K562 (cell line): Measurements from ENCODE around the gene NEU3. TPM values are rescaled to one million over a fixed set of nuclear protein-coding genes. Genes with fewer than 3 reads are reported as not detected.

Experiments used
- ATAC-seq: fragments of 200-7000 bp; cut with Tn5 transposase; 3 replicates; pipeline ENCODE4 v1.9.1; 2020; ENCODE audit warnings: moderate library complexity
- BruUV-seq: library from RNA; stranded (reverse); fragments of 400-500 nt; replicated peaks from 2 replicates; lab custom pipeline; 2021; lab: Mats Ljungman, UMichigan
- CTCF ChIA-PET: fragments of 300-600 bp; formaldehyde crosslinking; extraction: SDS; loops from one replicate; lab custom pipeline; 2021; ENCODE audit warnings: low intra/inter-chr PET ratio; lab: Yijun Ruan, JAX
- POLR2A ChIA-PET: fragments of 300-600, 350-650 bp; sonication (Branson Sonifier 250); formaldehyde crosslinking; extraction: SDS; loops from one replicate; lab custom pipeline; 2021; ENCODE audit warnings: antibody characterized with exemption, inconsistent platforms; lab: Yijun Ruan, JAX
- DNase-seq, 4 experiments: peaks; one replicate each; pipeline versions ENCODE4 v3.0.0 to v3.0.0-alpha.2; 2011 to 2018; ENCODE audit warnings: low spot score in 3 of 4, mixed read lengths in 3 of 4; ENCODE audit errors: extremely low read depth in 1 of 4
- FAIRE-seq: peaks from 2 replicates; lab custom pipeline; 2011; peaks lifted over from hg19 to GRCh38; lab: Jason Lieb, UNC
- H2AFZ ChIP-seq: 2 replicates; pipeline ENCODE4 v1.6.0; 2011; ENCODE audit warnings: low read depth, low read length, control low read depth, inconsistent platforms
- H3K27ac ChIP-seq: fragments of 200-600 bp; 3 replicates; pipeline ENCODE4 v1.8.0; 2011; ENCODE audit warnings: low read depth, mild to moderate bottlenecking, control low read depth, inconsistent platforms, low read length, moderate library complexity, mixed read lengths; ENCODE audit errors: extremely low read depth
- H3K27me3 ChIP-seq, 2 experiments: fragments of 300-600 bp in 1 of 2; 2 replicates in 1 of 2; 3 replicates in 1 of 2; pipeline versions ENCODE4 v1.6.0 to v1.8.0; 2011; ENCODE audit warnings: inconsistent platforms in 2 of 2, low read length in 2 of 2, mild to moderate bottlenecking in 1 of 2, mixed read lengths in 1 of 2, moderate library complexity in 1 of 2; ENCODE audit not compliant: control insufficient read depth in 2 of 2, insufficient read depth in 2 of 2
- H3K36me3 ChIP-seq: fragments of 300-600 bp; 3 replicates; pipeline ENCODE4 v1.8.0; 2011; ENCODE audit warnings: mild to moderate bottlenecking, low read length, inconsistent platforms; ENCODE audit not compliant: control insufficient read depth, insufficient read depth
- H3K4me1 ChIP-seq, 2 experiments: fragments of 200-600 bp in 1 of 2; replicated peaks in 1 of 2; 2 replicates in 1 of 2; 3 replicates in 1 of 2; pipeline versions ENCODE4 v1.5.1 to v1.8.0; 2011; ENCODE audit warnings: inconsistent platforms in 2 of 2, low read length in 2 of 2, mild to moderate bottlenecking in 1 of 2, mixed read lengths in 1 of 2, moderate library complexity in 1 of 2; ENCODE audit not compliant: control insufficient read depth in 2 of 2, insufficient read depth in 2 of 2
- H3K4me2 ChIP-seq: 2 replicates; pipeline ENCODE4 v1.6.1; 2011; ENCODE audit warnings: low read length, control low read depth, inconsistent platforms, mixed read lengths; ENCODE audit not compliant: insufficient read depth
- H3K4me3 ChIP-seq: fragments of 200-600 bp; sonication (generic), shearing (Covaris generic); 2 replicates; pipeline ENCODE4 v1.5.1; 2016; ENCODE audit warnings: control low read depth, inconsistent platforms
- H3K79me2 ChIP-seq: fragments of 200-600 bp; 3 replicates; pipeline ENCODE4 v1.8.0; 2011; ENCODE audit warnings: low read length, inconsistent platforms; ENCODE audit not compliant: control insufficient read depth, insufficient read depth
- H3K9ac ChIP-seq, 2 experiments: 2 replicates each; pipeline versions ENCODE4 v1.6.0 to v1.6.1; 2011; ENCODE audit warnings: low read depth in 2 of 2, low read length in 2 of 2, control low read depth in 1 of 2, inconsistent platforms in 1 of 2, mild to moderate bottlenecking in 1 of 2, mixed read lengths in 1 of 2; ENCODE audit not compliant: insufficient read depth in 1 of 2
- H3K9me1 ChIP-seq: one replicate; pipeline ENCODE4 v1.6.0; 2011; ENCODE audit warnings: inconsistent platforms, mild to moderate bottlenecking, low read length, moderate library complexity; ENCODE audit not compliant: control insufficient read depth, insufficient read depth
- H3K9me3 ChIP-seq: replicated peaks from 2 replicates; pipeline ENCODE4 v1.5.1; 2011; ENCODE audit warnings: low read depth, low read length, inconsistent platforms; ENCODE audit not compliant: control insufficient read depth, insufficient read depth
- H4K20me1 ChIP-seq: replicated peaks from 2 replicates; pipeline ENCODE4 v1.6.1; 2011; ENCODE audit warnings: low read length, inconsistent platforms, mixed read lengths; ENCODE audit not compliant: control insufficient read depth, insufficient read depth
- BCOR ChIP-seq: fragments of 450-650 bp; IDR thresholded peaks from 2 replicates; pipeline ENCODE4 v1.6.1; 2016
- ESRRB ChIP-seq: fragments of 250-450 bp; sonication (Bioruptor Pico); IDR thresholded peaks from 2 replicates; pipeline ENCODE4 v1.5.0; 2020; ENCODE audit warnings: mild to moderate bottlenecking, moderate library complexity, borderline replicate concordance
- ETS1 ChIP-seq: conservative IDR thresholded peaks from 2 replicates; pipeline ENCODE4 v1.6.1; 2011; ENCODE audit warnings: low read depth, mild to moderate bottlenecking, low read length; ENCODE audit not compliant: control insufficient read depth
- HMG20B ChIP-seq: fragments of 250-450 bp; sonication (Bioruptor Pico); IDR thresholded peaks from 2 replicates; pipeline ENCODE4 v1.5.0; 2021; ENCODE audit warnings: mild to moderate bottlenecking
- MTA1 ChIP-seq: fragments of 450-650 bp; IDR thresholded peaks from 2 replicates; pipeline ENCODE4 v1.6.1; 2017; ENCODE audit warnings: borderline replicate concordance
- NBN ChIP-seq: fragments of 450-650 bp; IDR thresholded peaks from 2 replicates; pipeline ENCODE4 v1.6.1; 2016; ENCODE audit warnings: low read depth, mild to moderate bottlenecking
- NRF1 ChIP-seq, 2 experiments: fragments of 450-650 bp; IDR thresholded peaks in 1 of 2; conservative IDR thresholded peaks in 1 of 2; 2 replicates each; pipeline ENCODE4 v1.6.1; 2014; ENCODE audit warnings: mild to moderate bottlenecking in 2 of 2
- SMAD4 ChIP-seq: fragments of 250-450 bp; sonication (Bioruptor Pico); conservative IDR thresholded peaks from 2 replicates; pipeline ENCODE4 v1.8.0; 2021; ENCODE audit warnings: inconsistent platforms, mild to moderate bottlenecking, moderate library complexity
- WGBS: fragments of 100-300 bp; shearing (Covaris generic); methylation state at CpG from one replicate; pipeline ENCODE4 v1.1.6; 2016; ENCODE audit warnings: low coverage, mixed read lengths; ENCODE audit not compliant: insufficient coverage; ENCODE audit errors: missing lambda C conversion rate; 5-methylcytosine and 5-hydroxymethylcytosine counted together
- in situ Hi-C: fragments of 300-500 bp; cut with MboI; formaldehyde crosslinking; loops from 4 replicates; pipeline ENCODE4 v1.15.0; 2018; ENCODE audit warnings: inconsistent platforms, mixed read lengths
- intact Hi-C: fragments of 100-400 bp; cut with micrococcal nuclease; formaldehyde crosslinking; loops from 2 replicates; pipeline ENCODE4 v1.14.2; 2022
- polyA plus RNA-seq, 8 experiments: library from polyadenylated mRNA; depleted of rRNA in 4 of 8; stranded (reverse) in 5 of 8; unstranded in 3 of 8; fragments of >200 nt; fragmentation: Nextera tagmentation in 2 of 8; fragmentation: Illumina TruSeq in 1 of 8; extraction: Ambion mirVana in 2 of 8; extraction: Trizol in 1 of 8; gene quantifications; 2 replicates each; pipeline versions ENCODE4 v1.2.1 to v1.2.3, GENCODE V29; 2011 to 2014; ENCODE audit warnings: inconsistent platforms in 1 of 8, missing spikeins in 1 of 8
- total RNA-seq, 7 experiments: library from RNA; depleted of rRNA in 6 of 7; stranded (reverse); fragments of >200 nt in 6 of 7; fragmentation: Illumina TruSeq in 2 of 7; extraction: Trizol in 2 of 7; gene quantifications; 2 replicates each; pipeline versions ENCODE4 v1.2.1 to v1.2.3, GENCODE V29; 2011 to 2021; ENCODE audit warnings: low replicate concordance in 1 of 7
- TF ChIP-seq, protein P1 (sequence below): sonication (generic); formaldehyde crosslinking; IDR thresholded peaks from 2 replicates; pipeline ENCODE4 v1.8.1; 2023; ENCODE audit warnings: mild to moderate bottlenecking, missing genetic modification reagents
- TF ChIP-seq, protein P2 (sequence below), 2 experiments: fragments of 450-650 bp; IDR thresholded peaks; 2 replicates each; pipeline ENCODE4 v1.6.1; 2016; ENCODE audit warnings: mild to moderate bottlenecking in 2 of 2, borderline replicate concordance in 1 of 2, low read depth in 1 of 2, moderate library complexity in 1 of 2

NEU3 gene
- total and polyA plus RNA-seq, 9 of the 15 experiments (the other 6 are each of a cell fraction or from before 2014, with no cell fraction given) = 6.2 to 41.3 (median 31.1) TPM

- in situ Hi-C loops (no loop called here), intact Hi-C loops (no loop called here)
- no peaks in the 10 kb centered on the region for H3K9me1 ChIP-seq
- no peaks in the 10 kb centered on the region for H3K27me3 ChIP-seq
- peaks cover 49% of the 10 kb centered on the region for H3K36me3 ChIP-seq
- ChIA-PET CTCF (no interaction called here), POLR2A (interaction anchor here (1.0 to 4.2 kb wide), 8 partner anchors 10 to 402 kb away, joined by 3 to 27 read pairs (median 6); partner anchors contain the start of gene NEU3)
- no peak for FAIRE-seq
- 0 out of 3 replicates have a peak, but pooled peaks have one; percentile 4 for ATAC-seq
- no peak for DNase-seq
- H3K79me2 ChIP-seq = peaks cover 92% of the 10 kb centered on the region
- WGBS = 45% methylated on average over 2 of the region's 2 CpGs
- H3K27ac ChIP-seq = peak overlapping the region; percentile 81
- peak overlapping the region; percentile 88 to 97 for H3K9ac ChIP-seq
- H3K4me3 ChIP-seq = peak overlapping the region; percentile 93
- peak overlapping the region; percentile 95 for H3K4me2 ChIP-seq
- H4K20me1 ChIP-seq = peaks cover 10% of the 10 kb centered on the region; the same call in 1 of the 2 replicates
- no TSS peak for BruUV-seq
- H2AFZ ChIP-seq = no peak overlapping the region
- peaks cover 6 to 17% of the 10 kb centered on the region in 2 experiments; a peak in 3 of 5 replicates for H3K4me1 ChIP-seq
- H3K9me3 ChIP-seq = no peaks in the 10 kb centered on the region
- TF ChIP-seq, protein P1, sequence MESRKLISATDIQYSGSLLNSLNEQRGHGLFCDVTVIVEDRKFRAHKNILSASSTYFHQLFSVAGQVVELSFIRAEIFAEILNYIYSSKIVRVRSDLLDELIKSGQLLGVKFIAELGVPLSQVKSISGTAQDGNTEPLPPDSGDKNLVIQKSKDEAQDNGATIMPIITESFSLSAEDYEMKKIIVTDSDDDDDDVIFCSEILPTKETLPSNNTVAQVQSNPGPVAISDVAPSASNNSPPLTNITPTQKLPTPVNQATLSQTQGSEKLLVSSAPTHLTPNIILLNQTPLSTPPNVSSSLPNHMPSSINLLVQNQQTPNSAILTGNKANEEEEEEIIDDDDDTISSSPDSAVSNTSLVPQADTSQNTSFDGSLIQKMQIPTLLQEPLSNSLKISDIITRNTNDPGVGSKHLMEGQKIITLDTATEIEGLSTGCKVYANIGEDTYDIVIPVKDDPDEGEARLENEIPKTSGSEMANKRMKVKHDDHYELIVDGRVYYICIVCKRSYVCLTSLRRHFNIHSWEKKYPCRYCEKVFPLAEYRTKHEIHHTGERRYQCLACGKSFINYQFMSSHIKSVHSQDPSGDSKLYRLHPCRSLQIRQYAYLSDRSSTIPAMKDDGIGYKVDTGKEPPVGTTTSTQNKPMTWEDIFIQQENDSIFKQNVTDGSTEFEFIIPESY (CRISPR knock-in tag) = no peak
- TF ChIP-seq, protein P2, sequence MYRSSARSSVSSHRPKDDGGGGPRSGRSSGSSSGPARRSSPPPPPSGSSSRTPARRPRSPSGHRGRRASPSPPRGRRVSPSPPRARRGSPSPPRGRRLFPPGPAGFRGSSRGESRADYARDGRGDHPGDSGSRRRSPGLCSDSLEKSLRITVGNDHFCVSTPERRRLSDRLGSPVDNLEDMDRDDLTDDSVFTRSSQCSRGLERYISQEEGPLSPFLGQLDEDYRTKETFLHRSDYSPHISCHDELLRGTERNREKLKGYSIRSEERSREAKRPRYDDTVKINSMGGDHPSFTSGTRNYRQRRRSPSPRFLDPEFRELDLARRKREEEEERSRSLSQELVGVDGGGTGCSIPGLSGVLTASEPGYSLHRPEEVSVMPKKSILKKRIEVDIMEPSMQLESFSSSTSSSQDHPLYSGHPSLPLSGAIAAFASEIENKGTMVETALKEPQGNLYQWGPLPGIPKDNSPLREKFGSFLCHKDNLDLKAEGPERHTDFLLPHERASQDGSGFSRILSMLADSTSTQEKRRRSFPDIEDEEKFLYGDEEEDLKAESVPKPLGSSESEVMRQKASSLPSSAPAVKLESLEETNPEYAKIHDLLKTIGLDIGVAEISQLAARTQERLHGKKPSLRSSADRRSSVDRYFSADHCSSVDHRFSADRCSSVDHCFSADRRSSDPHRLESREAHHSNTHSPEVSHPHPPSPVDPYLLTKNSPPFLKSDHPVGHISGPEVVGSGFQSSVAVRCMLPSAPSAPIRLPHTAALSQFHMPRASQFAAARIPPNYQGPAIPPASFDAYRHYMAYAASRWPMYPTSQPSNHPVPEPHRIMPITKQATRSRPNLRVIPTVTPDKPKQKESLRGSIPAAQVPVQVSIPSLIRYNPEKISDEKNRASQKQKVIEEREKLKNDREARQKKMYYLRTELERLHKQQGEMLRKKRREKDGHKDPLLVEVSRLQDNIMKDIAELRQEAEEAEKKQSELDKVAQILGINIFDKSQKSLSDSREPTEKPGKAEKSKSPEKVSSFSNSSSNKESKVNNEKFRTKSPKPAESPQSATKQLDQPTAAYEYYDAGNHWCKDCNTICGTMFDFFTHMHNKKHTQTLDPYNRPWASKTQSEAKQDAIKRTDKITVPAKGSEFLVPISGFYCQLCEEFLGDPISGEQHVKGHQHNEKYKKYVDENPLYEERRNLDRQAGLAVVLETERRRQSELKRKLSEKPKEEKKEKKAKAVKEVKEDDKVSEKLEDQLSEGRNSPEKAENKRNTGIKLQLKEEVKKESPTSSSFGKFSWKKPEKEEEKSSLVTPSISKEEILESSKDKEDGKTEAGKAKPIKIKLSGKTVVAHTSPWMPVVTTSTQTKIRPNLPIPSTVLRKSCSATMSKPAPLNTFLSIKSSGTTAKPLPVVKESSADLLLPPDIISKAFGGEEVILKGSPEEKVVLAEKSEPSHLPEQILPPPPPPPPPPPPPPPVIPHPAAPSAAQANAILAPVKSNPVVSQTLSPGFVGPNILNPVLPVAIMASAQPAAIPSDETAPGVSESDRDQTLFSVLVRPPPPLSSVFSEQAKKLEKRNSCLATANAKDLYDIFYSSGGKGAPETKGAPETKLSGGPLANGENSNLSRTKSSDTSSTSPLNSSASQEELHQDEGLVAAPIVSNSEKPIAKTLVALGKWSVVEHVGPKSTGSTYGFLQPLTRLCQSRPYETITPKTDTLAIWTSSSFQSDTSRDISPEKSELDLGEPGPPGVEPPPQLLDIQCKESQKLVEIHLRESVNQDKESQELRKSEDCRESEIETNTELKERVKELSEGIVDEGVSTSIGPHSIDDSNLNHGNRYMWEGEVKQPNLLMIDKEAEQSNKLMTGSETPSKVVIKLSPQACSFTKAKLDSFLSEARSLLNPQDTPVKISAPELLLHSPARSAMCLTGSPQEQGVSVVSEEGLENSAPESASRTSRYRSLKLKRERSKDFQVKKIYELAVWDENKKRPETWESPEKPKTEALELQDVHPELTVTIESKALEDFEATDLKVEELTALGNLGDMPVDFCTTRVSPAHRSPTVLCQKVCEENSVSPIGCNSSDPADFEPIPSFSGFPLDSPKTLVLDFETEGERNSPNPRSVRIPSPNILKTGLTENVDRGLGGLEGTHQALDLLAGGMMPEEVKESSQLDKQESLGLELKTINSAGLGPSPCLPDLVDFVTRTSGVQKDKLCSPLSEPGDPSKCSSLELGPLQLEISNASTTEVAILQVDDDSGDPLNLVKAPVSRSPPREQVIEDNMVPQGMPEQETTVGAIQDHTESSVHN (IDR thresholded peaks at IDR 0.05; ENCODE audit: borderline replicate concordance in 1 of 2, low read depth in 1 of 2) = no peak
- no peak for TF ChIP-seq NBN
- no peak for TF ChIP-seq MTA1
- TF ChIP-seq HMG20B (CRISPR knock-in tag) = no peak
- no peak for TF ChIP-seq ESRRB (CRISPR knock-in tag)
- no peak for TF ChIP-seq NRF1 (conservative IDR thresholded peaks at IDR 0.05 in 1 of 2, IDR thresholded peaks at IDR 0.05 in 1 of 2)
- TF ChIP-seq BCOR = no peak
- no peak for TF ChIP-seq ETS1
- no peak for TF ChIP-seq SMAD4 (CRISPR knock-in tag)
These were observed 38.3 kb upstream of the NEU3 start for GRCh38 chr11:74950374-74950969.
